ENCODE measurements around the gene SERPINB10. TPM values are rescaled to one million over a fixed set of nuclear protein-coding genes. Genes with fewer than 3 reads are reported as not detected.

The SERPINB10 gene
- total and polyA plus RNA-seq, 12 donors = 0.06 TPM; not detected in 11

DNA sequence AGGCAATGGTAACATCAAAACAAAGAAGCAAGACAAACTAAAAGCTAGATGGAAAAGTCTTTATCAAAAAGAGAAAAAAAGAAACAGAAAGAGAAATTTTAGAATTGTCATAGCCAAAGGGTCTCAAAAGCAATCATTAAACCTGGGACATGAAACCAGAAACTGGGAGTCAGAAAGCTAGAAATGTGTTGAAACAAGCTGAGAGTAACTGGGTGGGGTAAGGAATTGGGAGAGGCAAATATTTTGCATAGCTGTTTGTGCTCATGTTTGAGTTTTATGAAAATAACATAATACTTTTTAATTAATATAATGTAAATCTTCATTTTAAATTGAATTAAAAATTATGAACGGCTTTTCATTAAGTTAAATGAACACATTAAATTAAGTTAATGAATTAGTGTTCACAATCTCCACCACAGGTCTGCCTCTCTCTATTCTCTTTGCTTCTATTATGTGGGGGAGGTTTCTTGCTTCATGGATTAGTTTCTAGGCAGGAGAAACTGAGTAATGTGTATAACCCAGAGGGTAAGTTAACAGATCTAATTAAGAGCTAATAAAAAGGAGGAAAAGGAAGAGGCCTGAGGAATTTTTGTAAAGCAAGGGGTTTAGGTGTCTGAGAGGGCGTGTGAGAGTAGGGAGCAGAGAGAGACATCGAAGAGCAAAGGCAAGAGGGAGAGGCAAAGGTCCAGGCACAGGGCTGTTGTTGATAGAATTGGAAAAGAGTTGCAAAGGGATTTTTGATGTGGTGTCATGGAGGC, 40.2 kb upstream of the SERPINB10 start:
- Histone ChIP-seq H3K4me1 (replicated peaks in 1 of 2) (no peaks in the 10 kb centered on the region), H3K9me3 (replicated peaks in 1 of 3) (no peaks in the 10 kb centered on the region), H3K4me3 (no peak overlapping the region), H3K27me3 (no peaks in the 10 kb centered on the region), H3K27ac (no peak overlapping the region), H3K36me3 (replicated peaks in 1 of 2) (no peaks in the 10 kb centered on the region)
- WGBS, 4 donors = 59 to 67% (median 67%) methylated on average over 3 of the region's 3 CpGs
- no peak for DNase-seq
- TF ChIP-seq POLR2A (IDR thresholded peaks at IDR 0.05) = no peak
- intact Hi-C loops (cut with DNase I) = no loop called here

DNA sequence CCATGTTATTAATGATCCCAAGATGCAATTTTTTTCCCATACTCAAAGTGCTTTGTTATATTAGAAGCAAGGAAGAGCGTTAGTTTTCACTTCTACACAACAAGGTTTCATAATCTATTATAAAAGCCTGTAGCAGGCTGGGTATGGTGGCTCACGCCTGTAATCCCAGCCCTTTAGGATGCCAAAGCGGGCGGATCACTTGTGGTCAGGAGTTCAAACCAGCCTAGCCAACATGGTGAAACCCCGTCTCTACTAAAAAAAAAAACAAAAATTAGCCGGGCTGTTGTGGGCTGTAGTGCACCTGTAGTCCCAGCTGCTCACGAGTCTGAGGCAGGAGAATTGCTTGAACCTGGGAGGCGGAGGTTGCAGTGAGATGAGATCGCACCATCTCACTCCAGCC, 39.2 kb upstream of the SERPINB10 start:
- no peaks in the 10 kb centered on the region for H3K4me1 ChIP-seq (replicated peaks in 1 of 2)
- TF ChIP-seq, protein P1, sequence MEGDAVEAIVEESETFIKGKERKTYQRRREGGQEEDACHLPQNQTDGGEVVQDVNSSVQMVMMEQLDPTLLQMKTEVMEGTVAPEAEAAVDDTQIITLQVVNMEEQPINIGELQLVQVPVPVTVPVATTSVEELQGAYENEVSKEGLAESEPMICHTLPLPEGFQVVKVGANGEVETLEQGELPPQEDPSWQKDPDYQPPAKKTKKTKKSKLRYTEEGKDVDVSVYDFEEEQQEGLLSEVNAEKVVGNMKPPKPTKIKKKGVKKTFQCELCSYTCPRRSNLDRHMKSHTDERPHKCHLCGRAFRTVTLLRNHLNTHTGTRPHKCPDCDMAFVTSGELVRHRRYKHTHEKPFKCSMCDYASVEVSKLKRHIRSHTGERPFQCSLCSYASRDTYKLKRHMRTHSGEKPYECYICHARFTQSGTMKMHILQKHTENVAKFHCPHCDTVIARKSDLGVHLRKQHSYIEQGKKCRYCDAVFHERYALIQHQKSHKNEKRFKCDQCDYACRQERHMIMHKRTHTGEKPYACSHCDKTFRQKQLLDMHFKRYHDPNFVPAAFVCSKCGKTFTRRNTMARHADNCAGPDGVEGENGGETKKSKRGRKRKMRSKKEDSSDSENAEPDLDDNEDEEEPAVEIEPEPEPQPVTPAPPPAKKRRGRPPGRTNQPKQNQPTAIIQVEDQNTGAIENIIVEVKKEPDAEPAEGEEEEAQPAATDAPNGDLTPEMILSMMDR (IDR thresholded peaks at IDR 0.05) = no peak
- TF ChIP-seq POLR2A (IDR thresholded peaks at IDR 0.05) = no peak
- no peaks in the 10 kb centered on the region for H3K27me3 ChIP-seq
- no peak overlapping the region for H3K27ac ChIP-seq
- H3K4me3 ChIP-seq = no peak overlapping the region
- intact Hi-C loops (cut with DNase I) = no loop called here
- H3K9me3 ChIP-seq (replicated peaks in 1 of 3) = no peaks in the 10 kb centered on the region
- DNase-seq = no peak
- 80 to 85% (median 81%) methylated on average over 9 of the region's 9 CpGs for WGBS, 4 donors
- H3K36me3 ChIP-seq (replicated peaks in 1 of 2) = no peaks in the 10 kb centered on the region

DNA sequence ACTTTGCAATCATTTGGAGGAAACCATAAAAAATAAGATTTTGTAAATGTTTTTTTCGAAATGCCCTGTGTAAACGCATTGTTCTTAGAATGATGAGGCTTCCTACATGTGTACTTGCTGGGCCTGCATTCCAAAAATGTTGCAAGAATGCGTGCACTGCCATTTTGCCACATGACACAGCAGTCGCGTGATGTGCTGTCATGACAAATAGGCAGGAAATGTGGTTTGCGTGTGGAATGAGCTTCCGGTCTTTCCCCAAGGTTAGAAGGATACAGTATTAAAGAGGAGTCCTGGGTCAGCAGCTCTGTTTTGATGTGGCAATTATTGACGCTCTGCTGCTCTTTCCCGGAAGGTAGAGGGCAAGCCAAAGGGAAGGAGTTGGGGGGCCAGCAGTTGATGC, 38.4 kb upstream of the SERPINB10 start:
- WGBS, 4 donors = 57 to 73% (median 65%) methylated on average over 9 of the region's 9 CpGs
- DNase-seq = no peak
- intact Hi-C loops (cut with DNase I) = no loop called here

DNA sequence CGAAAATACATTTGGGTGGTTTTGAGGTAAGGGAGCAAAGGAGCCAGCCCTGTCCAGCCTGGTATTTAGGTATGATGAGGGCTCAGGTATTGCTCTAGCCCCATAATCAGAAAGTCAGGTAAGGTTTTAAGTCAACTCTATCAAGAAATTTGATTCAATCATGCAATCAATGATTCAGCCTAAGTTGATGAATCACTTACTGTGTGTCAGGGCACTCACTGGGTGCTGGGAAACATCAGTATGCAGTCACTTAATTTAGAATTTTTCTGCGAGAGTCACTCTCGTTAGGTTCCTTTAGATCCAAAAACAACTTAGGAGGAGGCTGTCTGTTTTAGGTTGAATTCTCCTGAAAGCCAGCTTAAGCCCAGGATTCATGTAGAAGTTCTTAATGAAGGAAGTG, 37.9 kb upstream of the SERPINB10 start:
- no peak for DNase-seq
- WGBS, 4 donors = 68 to 87% (median 78%) methylated on average over 3 of the region's 3 CpGs
- intact Hi-C loops (cut with DNase I) = no loop called here
- Histone ChIP-seq H3K36me3 (replicated peaks in 1 of 2) (no peaks in the 10 kb centered on the region), H3K9me3 (replicated peaks in 1 of 3) (no peaks in the 10 kb centered on the region), H3K4me3 (no peak overlapping the region), H3K4me1 (replicated peaks in 1 of 2) (no peaks in the 10 kb centered on the region), H3K27ac (no peak overlapping the region), H3K27me3 (no peaks in the 10 kb centered on the region)
- TF ChIP-seq POLR2A (IDR thresholded peaks at IDR 0.05) = no peak
- TF ChIP-seq, protein P1 (IDR thresholded peaks at IDR 0.05) = no peak

More for the DNA sequence above, 38.4 kb upstream of the SERPINB10 start:
- no peaks in the 10 kb centered on the region for H3K4me1 ChIP-seq (replicated peaks in 1 of 2)
- H3K27ac ChIP-seq = no peak overlapping the region
- no peaks in the 10 kb centered on the region for H3K36me3 ChIP-seq (replicated peaks in 1 of 2)
- no peak overlapping the region for H3K4me3 ChIP-seq
- TF ChIP-seq, protein P1 (IDR thresholded peaks at IDR 0.05) = no peak
- TF ChIP-seq POLR2A (IDR thresholded peaks at IDR 0.05) = no peak
- no peaks in the 10 kb centered on the region for H3K27me3 ChIP-seq
- no peaks in the 10 kb centered on the region for H3K9me3 ChIP-seq (replicated peaks in 1 of 3)

DNA sequence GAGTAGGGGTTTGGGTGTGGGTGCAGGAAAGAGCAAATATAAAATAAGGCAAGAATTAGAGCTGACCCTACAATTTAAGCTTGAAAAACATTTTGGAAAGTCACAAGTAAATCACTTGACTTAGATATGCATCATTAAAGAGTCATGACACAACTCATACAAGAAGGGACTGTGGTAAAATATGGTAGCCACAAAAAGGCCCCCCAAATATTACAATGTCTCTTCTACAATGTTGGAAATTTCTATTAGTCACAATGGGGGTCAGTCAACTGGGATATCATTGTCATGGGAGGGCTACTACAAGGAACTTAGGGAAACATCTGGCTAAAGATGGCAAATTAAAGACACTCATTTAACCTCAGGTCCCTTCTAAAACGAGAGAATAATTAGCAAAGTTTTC, 35.9 kb upstream of the SERPINB10 start:
- H3K4me3 ChIP-seq = no peak overlapping the region
- no peaks in the 10 kb centered on the region for H3K27me3 ChIP-seq
- no peaks in the 10 kb centered on the region for H3K36me3 ChIP-seq (replicated peaks in 1 of 2)
- no peaks in the 10 kb centered on the region for H3K9me3 ChIP-seq (replicated peaks in 1 of 3)
- no peaks in the 10 kb centered on the region for H3K4me1 ChIP-seq (replicated peaks in 1 of 2)
- TF ChIP-seq, protein P1 (IDR thresholded peaks at IDR 0.05) = no peak
- no peak for TF ChIP-seq POLR2A (IDR thresholded peaks at IDR 0.05)
- 47 to 50% (median 48%) methylated on average over 1 of the region's 1 CpG for WGBS, 4 donors
- intact Hi-C loops (cut with DNase I) = no loop called here
- no peak for DNase-seq
- H3K27ac ChIP-seq = no peak overlapping the region

Data from adrenal gland (tissue), 12 donors.